HT1080 (cell line): ENCODE measurements around the gene TOM1L2. TPM values are rescaled to one million over a fixed set of nuclear protein-coding genes. Genes with fewer than 3 reads are reported as not detected.

Experiments used
- small RNA-seq: library from RNA; depleted of rRNA; stranded (forward); fragments of <200 nt; gene quantifications from one replicate; pipeline ENCODE3, GENCODE V24; 2014
- total RNA-seq: library from RNA; depleted of rRNA; stranded (reverse); fragments of >200 nt; shearing (Covaris generic); gene quantifications from 2 replicates; pipeline ENCODE4 v1.2.3, GENCODE V29; 2014; rRNA removed

TOM1L2 gene
- total RNA-seq, 1 experiment from 2014 or later = 17.5 TPM

Small RNAs within 50 kb of the gene (small RNA-seq; reads per million reads assigned to genes)
- gene MIR33B = 0.20 reads per million
- not detected for gene MIR6777

Other genes with a start within 250 kb of the TOM1L2 start
- 42.2 and 65.4 TPM in 2 replicates for gene SREBF1, start 135.4 kb downstream of the TOM1L2 start, total RNA-seq
- gene DRC3, start 462 bp upstream of the TOM1L2 start, total RNA-seq = 0.47 and 1.1 TPM in 2 replicates
- gene ATPAF2, start 66.8 kb upstream of the TOM1L2 start, total RNA-seq = 16.6 and 17.8 TPM in 2 replicates
- 5.0 and 7.8 TPM in 2 replicates for gene GID4, start 67.0 kb upstream of the TOM1L2 start, total RNA-seq
- 55.5 and 55.9 TPM in 2 replicates for gene DRG2, start 115.5 kb upstream of the TOM1L2 start, total RNA-seq
- gene MYO15A, start 136.4 kb upstream of the TOM1L2 start, total RNA-seq = not detected in 2 replicates
- 75.9 and 91.6 TPM in 2 replicates for gene ALKBH5, start 211.4 kb upstream of the TOM1L2 start, total RNA-seq